NCI-H2171 treated with DMSO at 0.1 percent for 48 hours (cell line): ENCODE data around the gene ZIC2.
"Not testable (repeated sequence)": the region's sequence is repeated elsewhere in the genome, so short reads cannot be mapped to it uniquely, and the experiment has no call there.

Experiments used
- DNase-seq: peaks from one replicate; lab custom pipeline; 2025; lab: John Stamatoyannopoulos, UW

ZIC2 gene

DNA sequence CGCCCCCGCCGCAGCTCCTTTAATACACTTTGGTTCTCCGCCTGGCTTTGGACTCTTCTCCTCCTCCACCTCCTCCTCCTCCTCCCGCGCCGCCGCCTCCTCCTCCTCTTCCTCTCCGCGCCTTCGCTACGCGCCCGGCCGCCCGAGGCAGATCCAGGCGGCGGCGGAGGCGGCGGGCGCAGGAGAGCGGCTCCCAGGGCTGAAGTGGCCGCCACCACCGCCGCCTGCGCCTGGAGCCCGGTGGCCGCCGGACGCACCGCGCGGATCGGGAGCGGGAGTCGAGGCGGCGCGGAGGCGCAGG is at the start of gene ZIC2:
TSS of gene ZIC2 (plus strand) at position 50 of the 301 bp plus-strand sequence. CDS start 281 bp downstream, outside the sequence.
- no peak for DNase-seq

DNA sequence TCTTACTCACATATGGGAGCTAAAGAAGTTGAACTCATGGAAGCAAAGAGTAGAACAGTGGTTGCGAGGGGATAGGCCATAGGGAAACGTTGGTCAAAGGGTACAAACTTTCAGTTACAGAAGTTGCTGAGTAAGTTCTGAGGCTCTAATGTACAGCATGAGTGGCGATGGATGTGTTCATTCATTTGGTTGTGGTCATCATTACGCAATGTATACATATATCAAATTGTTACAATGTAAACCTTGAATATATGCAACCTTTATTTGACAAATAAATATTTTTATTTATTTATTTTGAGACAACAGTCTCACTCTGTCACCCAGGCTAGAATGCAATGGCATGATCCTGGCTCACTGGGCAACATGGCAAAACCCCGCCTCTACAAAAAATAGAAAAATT is 48.7 kb upstream of the ZIC2 start:
- DNase-seq = no peak

DNA sequence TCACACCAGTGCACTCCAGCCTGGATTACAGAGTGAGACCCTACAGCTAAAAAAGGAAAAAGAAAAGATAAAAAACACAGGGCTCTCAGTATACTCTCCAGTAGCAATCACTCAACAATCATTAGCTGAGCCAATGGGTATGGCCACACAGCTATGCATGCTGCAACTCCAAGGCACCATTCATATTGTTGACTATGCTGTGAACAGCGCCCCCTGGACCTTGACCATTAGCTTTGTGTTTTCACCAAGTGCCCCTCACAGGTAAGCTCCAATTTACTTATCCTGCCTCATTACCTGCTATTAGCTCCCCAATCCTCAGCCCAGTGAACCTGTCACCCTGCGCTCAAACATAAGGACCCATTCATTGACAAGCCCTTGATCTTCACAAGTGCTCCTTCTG is 45.8 kb upstream of the ZIC2 start:
- DNase-seq = no peak

DNA sequence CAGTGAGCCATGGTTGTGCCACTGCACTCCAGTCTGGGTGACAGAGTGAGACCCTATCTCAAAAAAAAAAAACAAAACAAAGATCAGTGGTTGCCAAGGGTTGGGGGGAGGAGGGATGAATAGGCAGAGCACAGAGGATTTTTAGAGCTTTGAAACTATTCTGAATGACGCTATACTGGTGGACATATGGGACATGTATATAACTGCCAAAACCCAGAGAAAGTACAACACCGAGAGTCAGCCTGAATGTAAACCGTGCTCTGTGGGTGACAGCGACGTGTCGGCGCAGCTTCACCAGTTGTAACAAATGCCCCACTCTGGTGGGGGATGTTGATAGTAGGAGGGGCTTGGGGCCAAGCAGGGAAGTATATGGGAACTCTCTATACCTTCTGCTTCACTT is 42.9 kb upstream of the ZIC2 start:
- DNase-seq = no peak

DNA sequence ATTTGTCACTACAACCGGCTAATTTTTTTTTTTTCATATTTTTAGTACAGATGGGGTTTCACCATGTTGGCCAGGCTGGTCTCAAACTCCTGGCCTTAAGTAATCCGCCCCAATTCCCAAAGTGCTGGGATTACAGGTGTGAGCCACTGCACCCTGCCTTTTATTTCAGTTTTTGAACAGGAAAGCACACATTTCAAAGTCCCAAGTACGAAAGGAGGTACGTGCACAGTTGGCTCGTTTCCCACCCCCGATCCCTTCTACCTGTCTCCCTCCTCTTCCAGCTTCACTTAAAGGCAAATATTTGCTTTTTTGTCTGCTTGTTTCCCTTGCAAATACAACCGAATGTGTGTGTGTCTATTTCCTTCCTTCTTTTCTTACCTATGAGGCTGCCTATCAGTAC is 40.5 kb upstream of the ZIC2 start:
- no peak for DNase-seq

DNA sequence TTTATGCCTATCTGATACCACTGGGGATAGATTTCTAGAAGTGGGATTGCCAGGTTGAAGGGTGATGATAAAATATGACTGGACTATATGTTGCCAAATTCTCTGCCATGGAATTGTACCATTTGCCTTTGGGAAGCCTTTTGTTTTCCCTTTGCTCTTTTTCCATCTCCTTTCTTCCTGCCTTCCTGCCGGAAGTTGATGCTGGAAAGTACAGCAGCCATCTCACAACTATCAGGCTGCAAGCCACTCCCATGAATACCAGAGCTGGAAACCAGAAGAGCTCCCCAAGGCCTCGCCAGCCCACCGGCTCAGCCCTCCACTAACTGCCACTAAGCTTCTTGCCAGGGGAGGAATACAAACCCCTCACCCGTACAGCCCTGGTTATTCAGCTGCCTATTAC is 39.7 kb upstream of the ZIC2 start:
- no peak for DNase-seq

DNA sequence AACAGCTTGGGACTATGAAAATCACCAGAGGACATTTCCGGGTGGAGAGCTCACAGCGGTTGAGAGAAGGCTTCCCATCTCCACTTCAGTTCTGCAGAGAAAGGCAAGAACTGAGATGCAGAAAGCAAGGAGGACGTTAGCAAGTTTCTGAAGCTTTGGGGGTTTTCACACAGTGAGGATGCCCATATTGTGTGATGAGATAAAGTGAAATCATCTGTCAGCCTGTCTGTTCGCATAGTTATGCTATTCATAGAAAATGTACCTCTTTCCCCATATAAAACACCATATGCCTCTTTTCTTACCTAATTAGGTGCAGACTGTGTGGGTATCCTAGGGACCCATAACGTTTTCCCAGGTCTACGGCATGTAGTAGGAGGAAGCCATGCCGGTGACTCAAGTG is 37.5 kb upstream of the ZIC2 start:
- DNase-seq = no peak

DNA sequence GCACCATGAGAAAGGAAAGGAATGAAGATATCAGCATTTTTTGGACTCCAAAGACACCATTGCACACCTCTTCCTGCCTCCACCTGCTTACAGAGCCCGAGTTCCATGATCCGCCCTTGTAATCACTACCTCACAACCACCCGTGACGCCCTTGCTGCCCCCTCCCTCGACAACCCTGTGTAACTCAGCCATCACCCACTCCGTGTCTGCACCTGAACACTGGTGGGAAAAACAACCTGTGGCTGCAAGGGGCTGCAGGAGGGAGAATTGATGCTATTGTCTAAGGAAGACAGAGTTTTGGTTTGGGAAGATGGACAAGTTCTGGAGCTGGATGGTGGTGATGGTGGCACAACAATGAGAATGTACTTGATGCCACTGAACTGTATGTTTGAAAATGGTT is 37.0 kb upstream of the ZIC2 start:
- no peak for DNase-seq

DNA sequence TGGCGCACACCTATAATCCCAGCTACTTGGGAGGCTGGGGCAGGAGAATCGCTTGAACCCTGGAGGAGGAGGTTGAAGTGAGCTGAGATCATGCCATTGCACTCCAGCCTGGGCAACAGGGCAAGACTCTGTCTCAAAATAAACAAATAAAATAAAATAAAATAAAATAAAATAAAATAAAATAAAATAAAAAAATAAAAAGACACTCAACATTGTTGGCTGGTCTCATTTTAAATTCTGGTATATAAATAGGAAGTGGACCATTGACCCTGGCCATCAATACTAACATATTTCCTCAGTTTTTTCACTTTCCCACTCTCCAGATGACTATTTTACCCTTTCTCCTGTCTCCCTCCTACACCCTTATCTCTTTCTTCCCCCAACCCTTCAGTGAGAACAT is 36.1 kb upstream of the ZIC2 start:
- DNase-seq = not testable (repeated sequence)

DNA sequence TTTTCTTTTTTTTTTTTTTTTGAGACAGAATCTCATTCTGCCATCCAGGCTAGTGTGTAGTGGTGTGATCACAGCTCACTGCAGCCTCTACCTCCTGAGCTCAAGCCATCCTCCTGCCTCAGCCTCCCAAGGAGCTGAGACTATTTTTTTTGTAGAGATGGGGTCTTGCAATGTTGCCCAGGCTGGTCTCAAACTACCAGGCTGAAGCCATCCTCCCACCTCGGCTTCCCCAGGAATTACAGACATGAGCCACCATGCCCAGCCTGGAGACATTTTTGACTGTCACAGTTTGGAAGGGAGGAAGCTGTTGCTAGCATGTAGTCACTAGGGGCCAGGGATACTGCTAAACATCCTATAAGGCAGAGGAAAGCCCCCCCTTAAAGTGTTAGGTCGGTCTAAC is 33.9 kb upstream of the ZIC2 start:
- no peak for DNase-seq

DNA sequence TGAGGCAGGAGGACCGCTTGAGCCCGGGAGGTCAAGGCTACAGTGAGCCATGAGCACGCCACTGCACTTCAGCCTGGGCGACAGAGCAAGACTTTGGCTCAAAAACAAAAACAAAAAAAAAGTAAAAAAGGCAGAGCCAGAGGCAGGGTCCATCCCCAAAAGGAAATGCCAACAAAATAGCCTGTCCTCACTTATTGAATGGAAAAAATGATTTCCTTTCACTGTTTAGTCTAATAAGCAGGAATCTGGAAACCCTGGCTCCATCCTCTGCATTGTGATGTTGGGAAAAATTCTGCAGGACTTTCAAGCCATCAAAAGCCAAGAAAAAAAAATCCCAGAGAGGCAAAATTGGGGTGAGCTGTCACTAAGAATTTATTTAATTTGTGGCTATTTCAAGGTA is 33.2 kb upstream of the ZIC2 start:
- no peak for DNase-seq

DNA sequence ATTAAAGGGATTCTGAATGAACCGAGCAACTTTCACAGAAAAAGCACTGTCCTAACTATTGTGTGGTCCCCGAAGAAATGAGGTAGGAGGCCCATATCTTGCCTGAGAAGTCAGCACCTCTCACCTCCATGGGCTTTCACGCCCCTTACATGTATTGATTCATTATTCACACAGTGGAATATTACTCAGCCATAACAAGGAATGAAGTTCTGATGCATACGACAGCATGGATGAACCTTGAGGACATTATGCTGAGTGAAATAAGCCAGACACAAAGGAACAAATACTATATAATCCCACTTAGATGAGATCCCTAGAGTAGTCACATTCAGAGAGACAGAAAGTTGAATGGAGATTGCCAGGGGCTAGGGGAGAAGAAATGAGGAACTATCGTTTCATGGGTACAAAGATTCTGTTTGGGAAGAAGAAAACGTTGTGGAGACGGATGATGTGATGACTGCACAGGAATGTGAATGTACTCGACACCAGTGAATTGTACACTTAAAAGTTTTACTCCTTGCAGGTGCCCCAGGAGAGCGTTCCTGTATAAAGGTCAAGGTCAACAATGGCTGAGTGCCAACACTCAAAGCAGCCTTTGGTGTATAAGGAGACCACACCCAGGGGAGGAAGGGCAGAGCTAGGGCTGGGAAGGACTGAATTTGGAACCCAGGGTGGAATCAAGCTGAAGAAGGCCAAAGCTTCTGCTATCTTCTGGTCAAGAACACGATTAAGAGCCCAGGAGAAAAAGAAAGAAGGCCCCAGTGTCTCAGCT is 32.5 kb upstream of the ZIC2 start:
- no peak for DNase-seq

DNA sequence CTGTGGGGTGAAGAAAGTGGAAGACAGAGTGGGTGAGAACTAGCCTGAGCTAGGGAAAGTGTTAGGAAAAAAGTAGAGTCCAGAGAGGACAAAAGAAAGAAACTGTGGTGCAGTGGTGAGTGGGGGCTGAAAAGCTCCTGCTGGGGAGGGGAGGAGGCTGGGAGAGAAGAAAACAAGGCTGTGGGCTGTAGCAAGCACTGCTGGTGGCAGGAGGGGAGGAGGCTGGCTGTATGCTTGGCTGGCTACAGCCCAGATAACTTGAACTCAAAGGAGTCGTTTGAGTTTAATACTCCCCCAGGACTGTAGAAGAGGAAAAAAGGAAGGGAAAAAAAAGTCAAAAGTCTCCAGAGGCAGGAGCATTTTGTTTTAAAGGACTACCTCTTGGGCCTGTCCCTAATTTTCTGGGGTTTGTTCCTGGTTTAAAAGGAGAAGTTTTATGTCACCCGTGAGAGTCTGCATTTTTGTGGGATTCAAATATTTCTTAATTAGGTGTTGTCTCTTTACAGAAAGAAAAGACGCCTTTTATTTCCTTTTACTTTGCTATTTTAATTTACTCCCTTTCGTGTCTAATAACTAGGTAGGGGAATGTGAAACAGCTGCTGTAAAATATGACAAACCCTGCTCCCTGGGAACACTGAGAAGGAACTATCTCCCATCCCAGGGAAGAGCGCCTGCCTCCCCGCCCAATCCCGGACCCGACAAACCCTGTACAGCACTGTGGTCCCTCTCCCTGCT is 31.7 kb upstream of the ZIC2 start:
- no peak for DNase-seq

DNA sequence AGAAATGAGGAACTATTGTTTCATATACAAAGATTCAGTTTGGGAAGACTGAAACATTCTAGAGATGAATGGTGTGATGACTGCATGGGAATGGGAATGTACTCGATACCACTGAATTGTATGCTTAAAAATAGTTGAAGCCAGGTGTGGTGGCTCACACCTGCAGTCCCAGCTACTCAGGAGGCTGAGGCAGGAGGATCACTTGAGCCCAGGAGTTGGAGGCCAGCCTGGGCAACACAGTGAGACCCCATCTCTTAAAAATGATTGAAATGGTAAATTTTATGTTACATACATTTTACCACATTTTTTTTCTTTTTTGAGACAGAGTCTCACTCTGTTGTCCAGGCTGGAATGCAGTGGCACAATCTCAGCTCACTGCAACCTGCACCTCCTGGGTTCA is 29.9 kb upstream of the ZIC2 start:
- not testable (repeated sequence) for DNase-seq

DNA sequence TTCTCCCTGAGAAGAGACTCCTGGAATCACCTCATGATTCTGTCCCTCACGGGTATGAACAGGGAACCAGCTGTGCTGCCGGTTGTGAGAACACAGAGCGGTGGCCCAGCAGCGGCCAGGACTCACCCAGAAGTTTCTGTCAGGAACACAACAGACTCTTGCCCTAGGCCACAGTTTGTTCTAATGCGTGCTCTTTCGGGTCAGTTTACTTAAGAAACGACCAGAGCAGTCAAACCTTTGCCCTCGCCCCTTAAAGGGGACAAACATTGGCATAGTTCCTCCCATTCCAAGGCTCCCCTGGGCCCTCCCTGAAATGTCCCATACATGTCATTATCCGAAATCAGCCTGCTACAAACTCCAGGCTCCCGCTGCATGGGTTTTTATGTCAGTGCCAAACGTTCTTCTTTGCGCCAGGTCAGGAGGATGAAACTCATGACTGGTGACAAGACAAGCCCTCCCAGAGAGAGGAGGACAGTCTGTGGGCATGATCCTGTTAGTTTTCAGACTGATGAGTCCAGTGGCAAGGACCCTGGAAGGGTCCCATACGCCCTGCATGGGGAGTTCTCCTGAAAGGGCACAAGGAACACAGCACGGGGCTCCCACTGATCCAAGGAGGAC is 28.3 kb upstream of the ZIC2 start:
- DNase-seq = no peak

DNA sequence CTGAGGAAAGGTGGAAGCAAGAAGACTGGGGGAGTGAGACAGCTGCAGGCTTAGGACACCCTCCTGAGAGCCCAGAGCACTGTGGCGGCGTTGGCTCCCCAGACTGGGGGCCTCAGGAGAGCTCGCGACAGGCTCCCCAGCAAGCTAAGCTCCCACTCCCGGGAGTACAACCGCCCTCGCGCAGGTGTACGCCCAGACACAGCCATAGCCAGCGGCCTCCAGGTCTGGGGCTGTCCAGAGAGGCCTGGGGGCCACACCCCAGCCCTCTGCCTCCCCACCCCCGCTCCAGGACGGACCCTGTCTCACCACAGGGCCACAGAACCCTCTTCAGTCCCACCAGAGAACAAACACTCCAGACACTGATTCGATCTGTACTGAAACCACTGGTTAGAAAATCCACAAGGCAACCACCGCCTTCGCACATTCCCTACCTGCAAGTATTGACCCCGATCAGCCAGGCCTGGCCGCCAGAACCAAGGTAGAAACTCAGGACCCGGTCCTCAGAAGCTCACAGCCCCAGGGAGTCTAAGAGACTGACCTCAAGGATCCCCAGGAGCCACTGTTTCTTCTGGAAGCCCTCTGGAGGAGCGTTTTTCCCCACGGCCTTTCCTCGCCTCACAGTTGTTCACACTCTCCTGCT is 26.4 kb upstream of the ZIC2 start:
- DNase-seq = no peak

DNA sequence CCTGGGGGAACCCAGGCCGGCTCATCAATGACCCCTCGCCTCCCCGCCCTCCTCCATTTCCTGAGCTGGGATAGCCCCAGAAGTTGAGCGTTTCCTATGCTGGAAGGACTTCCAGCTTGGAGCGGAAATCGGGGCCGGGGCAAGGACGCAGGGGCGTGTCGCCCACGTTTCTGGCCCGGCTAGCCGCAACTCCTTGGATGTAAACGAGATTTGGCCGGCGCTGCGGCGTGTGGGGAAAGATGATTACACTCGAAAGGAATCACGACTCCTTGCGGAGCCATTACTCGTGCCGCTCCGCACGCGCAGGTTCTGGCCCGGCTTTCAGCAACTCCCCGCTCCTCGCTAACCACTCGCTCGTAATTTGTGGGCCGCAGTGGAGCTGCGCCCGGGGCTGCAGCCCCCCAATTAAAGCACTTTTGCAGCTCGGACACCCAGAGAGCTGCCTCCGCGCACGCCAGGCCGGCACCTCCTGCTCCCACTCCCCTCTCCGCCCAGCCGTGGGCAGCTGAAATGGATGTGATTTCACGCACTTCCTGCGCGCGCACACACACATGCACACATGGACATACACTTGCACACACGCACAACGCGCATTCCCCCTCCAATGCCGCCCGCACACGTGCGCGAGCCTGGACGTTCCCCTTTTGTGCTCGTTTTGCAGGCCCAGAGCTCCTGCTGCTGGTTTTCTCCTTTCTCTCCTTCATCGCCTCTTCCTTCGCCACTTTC is 25.7 kb upstream of the ZIC2 start:
- no peak for DNase-seq

DNA sequence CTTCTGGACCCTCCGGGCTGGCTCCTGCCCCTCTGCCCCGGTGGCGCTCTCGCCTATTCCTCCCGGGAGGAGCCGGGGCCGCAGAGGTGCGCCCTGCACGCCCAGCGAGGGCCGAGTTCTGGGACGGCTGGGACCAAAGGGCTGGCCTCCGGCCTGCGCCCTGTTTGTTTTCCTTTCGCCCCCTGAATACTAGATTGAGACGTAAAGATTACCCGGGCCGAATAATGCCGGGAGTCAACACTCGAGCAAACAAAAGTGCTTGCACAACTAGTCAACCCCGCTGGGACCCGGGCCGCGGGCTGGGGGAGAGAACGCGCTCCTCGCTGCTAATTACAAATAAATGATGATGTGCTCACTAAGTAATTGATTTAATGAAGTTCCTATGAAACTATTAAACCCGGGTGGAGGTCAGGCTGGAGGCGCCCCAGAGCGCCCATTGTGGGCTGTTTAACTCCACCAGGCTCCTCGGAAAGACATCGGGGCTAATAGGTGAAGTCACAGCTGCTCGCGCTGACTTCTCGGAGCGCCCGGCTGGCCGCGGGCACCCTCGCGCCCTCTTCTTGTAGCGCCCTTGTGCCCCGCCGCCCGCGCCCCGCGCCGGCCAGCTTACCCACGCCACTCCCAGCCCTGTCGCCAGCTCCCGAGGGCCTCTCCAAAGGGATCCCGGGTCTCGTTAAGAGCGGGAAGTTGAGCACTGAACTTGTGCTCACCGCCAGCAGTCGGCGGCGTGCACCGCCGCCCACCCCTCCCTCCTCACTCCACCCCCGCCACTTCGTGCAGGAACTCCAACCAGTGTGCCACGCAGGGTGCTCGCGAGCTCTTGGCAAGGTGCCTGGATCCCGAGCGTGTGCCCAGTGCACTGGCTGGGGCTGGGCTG is 24.9 kb upstream of the ZIC2 start:
- DNase-seq = no peak

DNA sequence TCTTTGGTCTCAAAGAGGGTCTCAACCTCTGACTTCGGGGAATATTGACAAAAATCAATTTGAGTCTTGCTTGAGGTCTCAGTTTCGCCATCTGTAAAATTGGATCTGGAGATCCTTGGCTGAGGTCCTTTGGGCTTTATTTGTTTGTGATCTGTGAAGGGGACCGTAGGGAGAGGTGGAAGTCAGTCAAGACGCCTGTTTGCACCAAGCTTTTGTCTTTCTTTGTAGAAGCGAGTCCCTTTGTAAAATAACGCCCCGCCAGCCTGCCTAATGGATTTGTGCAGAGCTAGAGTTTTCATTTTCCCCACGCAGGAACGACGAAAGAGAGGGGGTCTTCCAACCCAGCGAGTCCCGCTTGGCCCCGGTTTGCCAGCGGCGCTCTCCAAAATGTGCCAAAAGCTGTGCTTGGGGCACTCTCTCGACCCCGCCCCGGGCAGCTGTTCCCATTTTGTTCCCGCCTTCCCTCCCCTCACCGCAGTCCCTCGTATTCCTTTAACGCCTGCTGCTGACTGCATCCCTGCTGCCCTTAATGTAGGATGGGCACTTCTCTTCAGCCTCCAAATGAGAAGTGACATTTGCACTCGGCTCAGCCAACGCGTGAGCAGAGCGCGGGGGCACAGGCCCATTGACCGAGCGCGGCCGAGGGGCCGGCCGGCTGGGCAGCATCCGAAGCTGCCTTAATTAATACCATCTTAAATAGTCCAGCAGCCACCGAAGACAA is 23.0 kb upstream of the ZIC2 start:
- no peak for DNase-seq

DNA sequence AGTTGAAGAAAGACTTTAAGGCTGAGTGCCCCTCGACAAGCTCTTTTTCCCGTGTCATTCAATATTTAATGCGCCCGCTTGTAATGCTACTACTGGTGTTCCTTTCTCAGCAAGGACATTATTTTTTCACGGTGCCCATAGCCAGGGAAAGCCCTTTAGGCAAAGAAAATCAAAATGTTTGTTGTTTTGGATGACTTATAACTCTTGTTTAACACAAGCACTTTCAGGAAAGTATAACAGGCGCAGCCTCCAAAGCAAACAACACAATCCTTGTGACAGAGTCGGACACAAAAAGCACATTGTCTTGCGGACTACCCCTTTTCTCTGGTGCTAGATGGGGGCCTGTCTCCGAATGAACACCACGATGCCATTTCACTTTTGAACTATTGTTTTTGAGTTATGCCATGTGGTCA is 22.5 kb upstream of the ZIC2 start:
- no peak for DNase-seq
